ENCODE data around the gene NEFH.

Gene NEFH

DNA sequence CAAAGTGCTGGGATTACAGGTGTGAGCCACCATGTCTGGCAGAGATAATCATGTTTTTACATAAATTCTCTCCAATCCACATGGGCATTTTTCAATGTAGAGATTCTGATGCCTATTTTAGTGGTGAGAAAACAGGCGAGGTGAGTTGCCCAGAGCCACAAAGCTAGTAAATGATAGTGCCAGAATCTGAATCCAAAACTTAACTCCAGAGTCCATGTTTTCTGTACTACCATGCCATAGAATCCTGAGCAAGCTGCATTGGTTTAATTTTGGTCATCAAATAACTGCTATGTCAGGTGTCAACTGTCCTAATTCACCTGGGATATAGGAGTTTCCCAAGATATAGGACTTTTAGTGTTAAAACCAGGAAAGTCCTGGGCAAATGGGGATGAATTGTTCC is 13.6 kb downstream of the NEFH start:
- DNase-seq (ENCODE audit: low read depth in 2 of 2, low spot score in 1 of 2), result no peak

- DNase-seq (ENCODE audit: low read depth in 2 of 2, low spot score in 1 of 2), result no peak
These were observed 19.8 kb downstream of the NEFH start for GRCh38 chr22:29499852-29500251.

GRCh38 chr22:29503811-29504372 is 23.9 kb downstream of the NEFH start:
- DNase-seq (ENCODE audit: low read depth in 2 of 2, low spot score in 1 of 2), result no peak

DNA sequence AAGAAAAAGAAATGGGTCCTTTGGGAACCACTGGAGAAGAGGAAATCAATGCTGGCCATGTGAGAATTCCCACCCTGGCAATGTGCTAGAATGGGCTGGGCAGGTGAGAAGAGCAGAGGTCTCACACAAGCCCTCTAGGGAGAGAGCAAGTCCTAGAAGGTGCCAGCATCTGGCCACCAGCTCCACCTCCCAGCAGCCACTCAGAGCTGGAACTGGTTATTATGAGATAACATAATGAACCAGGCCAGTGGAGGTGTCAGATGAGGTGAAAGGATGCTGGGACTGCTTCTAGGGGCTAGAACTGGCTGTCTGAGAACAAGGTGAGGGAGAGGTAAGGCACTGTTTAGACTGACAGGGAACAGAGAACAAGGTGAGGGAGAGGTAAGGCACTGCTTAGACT is 29.3 kb downstream of the NEFH start:
- no peak for DNase-seq (ENCODE audit: low read depth in 2 of 2, low spot score in 1 of 2)

DNA sequence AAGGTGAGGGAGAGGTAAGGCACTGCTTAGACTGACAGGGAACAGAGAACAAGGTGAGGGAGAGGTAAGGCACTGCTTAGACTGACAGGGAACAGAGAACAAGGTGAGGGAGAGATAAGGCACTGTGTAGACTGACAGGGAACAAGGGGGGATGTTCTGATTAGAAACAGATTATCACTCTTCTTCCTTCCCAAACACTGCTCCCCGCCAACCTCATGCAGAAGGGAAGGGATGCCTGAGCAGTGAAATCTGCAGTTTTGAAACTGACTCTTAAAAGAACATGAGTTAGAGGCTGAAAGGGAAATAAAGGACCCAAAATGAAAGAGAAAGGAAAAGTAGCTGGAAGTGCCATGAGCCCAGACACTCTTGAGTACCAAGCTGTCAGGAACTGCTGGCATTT is 29.8 kb downstream of the NEFH start:
- no peak for DNase-seq (ENCODE audit: low read depth in 2 of 2, low spot score in 1 of 2)

- DNase-seq (ENCODE audit: low read depth in 2 of 2, low spot score in 1 of 2), result no peak
These were observed 30.5 kb downstream of the NEFH start for GRCh38 chr22:29510542-29510941.

GRCh38 chr22:29511126-29511862 is 31.3 kb downstream of the NEFH start:
- no peak for DNase-seq (ENCODE audit: low read depth in 2 of 2, low spot score in 1 of 2)

- no peak for DNase-seq (ENCODE audit: low read depth in 2 of 2, low spot score in 1 of 2)
These were observed 32.0 kb downstream of the NEFH start for GRCh38 chr22:29512031-29512430.

GRCh38 chr22:29517215-29517908 is 37.3 kb downstream of the NEFH start:
- DNase-seq (ENCODE audit: low read depth in 2 of 2, low spot score in 1 of 2), result no peak

DNA sequence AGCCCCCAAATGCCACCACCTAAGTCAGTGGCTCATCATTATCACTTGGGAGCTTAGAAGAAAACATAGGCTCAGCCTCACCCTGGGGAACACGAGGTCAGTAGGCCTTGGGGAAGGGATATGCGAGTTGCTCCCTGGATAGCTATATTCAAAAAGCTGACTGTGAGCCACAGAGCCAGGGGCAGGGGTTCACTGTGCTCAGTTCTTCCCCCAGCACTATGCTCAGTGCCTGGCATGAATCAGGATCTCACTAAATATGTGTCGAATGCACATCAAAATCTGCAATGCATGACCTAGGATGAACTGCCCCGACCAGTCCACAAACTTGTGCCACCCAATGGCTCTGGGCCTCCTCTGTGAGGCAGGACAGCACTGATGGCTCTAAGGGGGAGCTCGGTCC is 38.4 kb downstream of the NEFH start:
- no peak for DNase-seq (ENCODE audit: low read depth in 2 of 2, low spot score in 1 of 2)

- no peak for DNase-seq (ENCODE audit: low read depth in 2 of 2, low spot score in 1 of 2)
These were observed 40.0 kb downstream of the NEFH start for GRCh38 chr22:29519996-29520395.

- DNase-seq (ENCODE audit: low read depth in 2 of 2, low spot score in 1 of 2), result no peak
These were observed 40.8 kb downstream of the NEFH start for GRCh38 chr22:29520851-29521250.

DNA sequence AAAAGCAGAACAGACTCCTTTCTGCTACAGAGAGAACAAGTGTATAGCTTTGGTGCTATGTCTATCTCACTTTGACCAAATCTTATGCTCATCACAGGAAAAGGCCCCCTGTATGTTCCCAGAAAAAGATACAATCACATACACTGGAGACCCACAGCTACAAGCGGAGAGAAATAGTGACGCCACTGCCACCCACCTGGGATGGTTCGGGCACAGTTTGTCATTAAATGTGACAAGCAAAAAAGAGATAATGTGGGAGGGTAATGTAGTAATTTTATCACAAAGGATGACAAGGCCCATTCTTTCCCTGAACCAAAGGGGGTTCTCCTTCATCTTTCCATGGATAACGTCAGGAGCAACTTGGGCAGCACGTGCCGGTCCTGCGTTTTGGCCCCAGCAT is 41.5 kb downstream of the NEFH start:
- DNase-seq (ENCODE audit: low read depth in 2 of 2, low spot score in 1 of 2), result no peak

DNA sequence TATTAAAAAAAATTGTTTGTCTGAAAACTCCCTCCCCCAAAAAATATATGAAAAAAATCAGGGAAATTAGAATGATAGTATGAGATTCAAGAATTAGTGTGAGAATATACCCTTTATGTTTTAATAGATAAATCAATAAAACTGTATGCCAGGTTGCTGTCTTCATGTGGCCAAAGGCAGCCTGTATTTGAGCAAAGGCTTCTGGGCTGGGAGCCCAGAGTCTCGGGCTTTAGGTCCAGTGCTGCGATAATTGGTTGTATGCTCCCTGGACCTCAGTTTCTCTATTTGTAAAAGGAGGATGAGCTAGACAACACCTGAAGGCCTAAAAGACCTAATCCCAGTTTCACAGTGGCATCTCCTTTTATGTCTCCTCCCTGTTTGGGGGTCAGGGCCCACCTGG is 43.7 kb downstream of the NEFH start:
- DNase-seq (ENCODE audit: low read depth in 2 of 2, low spot score in 1 of 2), result no peak

DNA sequence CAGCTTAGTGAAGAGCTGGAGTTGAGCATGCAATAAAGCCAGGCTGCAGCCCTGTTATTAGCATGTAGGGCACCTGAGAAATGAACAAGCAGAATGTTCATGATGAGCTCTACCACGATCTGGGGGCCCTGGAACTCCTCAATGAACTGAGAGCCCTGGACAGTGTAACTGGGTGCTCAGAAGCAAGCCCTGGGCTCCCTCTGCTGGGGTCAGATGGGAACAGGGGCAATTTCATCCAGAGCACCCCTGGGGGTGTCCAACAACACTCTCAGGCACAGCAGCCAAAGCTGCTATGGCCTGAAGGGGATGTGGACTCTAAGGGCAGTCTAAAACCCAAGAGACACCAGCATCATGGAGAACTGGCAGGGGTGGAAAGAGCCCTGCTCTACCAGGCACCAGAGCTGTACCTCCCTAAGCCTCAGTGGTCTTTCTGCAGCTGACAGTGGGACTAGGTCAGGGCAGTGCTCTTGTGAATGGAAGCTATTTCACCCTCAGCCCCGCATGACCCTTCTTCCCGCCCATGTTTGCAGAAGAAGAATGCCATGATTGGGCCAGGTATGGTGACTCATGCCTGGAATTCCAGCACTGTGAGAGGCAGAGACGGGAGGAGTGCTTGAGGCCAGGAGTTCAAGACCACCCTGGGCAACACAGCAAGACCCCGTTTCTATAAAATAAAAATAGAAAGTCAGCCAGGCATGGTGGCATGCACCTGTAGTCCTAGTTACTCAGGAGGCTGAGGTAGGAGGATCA is 44.6 kb downstream of the NEFH start:
- DNase-seq (ENCODE audit: low read depth in 2 of 2, low spot score in 1 of 2), result no peak

DNA sequence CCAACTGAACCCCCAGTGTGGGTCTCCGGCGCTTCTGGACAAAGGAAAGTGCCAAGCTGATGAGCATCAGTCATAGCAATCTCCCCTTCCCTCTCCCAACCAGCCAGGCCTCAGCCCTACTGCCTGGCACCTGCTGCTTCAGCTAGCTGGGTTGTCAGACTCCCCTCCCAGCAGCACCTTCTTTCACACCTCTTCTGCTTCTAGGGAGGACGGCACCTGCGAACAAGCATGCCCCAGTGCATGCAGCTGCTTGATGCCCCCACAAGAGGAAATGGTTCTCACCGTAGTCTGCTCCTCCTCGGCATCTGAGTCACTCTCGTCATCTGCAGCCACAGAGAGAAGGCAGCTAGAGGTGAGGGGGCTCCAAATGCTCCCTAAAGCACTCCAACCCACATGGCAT is 48.1 kb downstream of the NEFH start:
- DNase-seq (ENCODE audit: low read depth in 2 of 2, low spot score in 1 of 2), result no peak

DNA sequence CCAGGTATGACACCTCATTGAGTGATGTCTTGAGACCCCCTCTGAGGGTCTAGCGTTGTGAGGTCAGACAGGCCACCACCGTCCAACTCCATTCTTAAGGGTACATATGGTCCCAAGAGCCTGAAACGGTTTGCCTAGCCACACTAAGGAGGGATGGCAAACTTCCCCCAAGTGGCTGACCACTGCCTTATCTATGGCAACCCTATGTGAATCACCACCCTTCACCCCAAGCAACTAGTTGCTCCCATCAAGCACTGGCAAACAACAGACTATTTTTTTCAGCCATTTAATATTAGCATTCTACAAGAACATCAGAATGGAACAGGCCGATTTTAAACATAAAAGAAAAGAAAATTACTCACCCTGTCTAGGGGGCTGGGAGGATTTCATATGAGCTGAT is 50.7 kb downstream of the NEFH start:
- DNase-seq (ENCODE audit: low read depth in 2 of 2, low spot score in 1 of 2), result no peak

GRCh38 chr22:29531419-29531818 is 51.4 kb downstream of the NEFH start:
- no peak for DNase-seq (ENCODE audit: low read depth in 2 of 2, low spot score in 1 of 2)

GRCh38 chr22:29536411-29536810 is 56.4 kb downstream of the NEFH start:
- no peak for DNase-seq (ENCODE audit: low read depth in 2 of 2, low spot score in 1 of 2)

DNA sequence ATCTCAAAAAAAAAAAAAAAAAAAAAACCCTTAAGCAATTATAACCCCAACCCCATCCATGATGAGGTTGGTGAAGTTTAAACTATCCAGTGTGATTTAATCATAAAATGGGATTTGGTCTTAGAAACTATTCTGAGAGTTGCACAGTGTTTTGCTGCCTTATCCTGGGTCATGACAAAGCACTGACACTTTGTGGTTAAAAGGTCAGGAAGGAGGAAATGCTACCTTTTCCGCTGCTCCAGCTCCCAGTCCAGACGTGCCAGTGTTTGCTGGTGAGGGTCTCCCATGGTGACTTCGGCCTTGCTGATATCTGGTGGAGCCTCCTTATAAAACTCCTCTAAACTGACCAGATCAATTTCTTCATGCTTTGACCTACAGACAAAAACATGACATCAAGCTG is 59.1 kb downstream of the NEFH start:
- DNase-seq (ENCODE audit: low read depth in 2 of 2, low spot score in 1 of 2), result no peak

Measured in stimulated activated CD8-positive, alpha-beta memory T cell treated with anti-CD3 and anti-CD28 coated beads, Interleukin-4, amount 100 ng/mL, for 1 hour (primary cell).